ENCODE data around the gene MYH6. TPM values are rescaled to one million over a fixed set of nuclear protein-coding genes. Genes with fewer than 3 reads are reported as not detected.

The MYH6 gene
- total RNA-seq, 1 experiment from 2014 or later, result not detected

- no peak for TF ChIP-seq CTCF (conservative IDR thresholded peaks at IDR 0.05; ENCODE audit: low read depth, low read length)
- no peak for TF ChIP-seq EZH2 (IDR thresholded peaks at IDR 0.05; ENCODE audit: borderline replicate concordance, low read depth, low read length, poor library complexity, severe bottlenecking)
- no TSS peak for BruUV-seq (replicated peaks)
- no peaks in the 10 kb centered on the region for H3K36me3 ChIP-seq (ENCODE audit: insufficient read depth, low read length, poor library complexity, severe bottlenecking)
- H3K4me3 ChIP-seq (ENCODE audit: low read depth, low read length, poor library complexity, severe bottlenecking), result no peak within 1 kb of the TSS
- peak; percentile 64 for DNase-seq (ENCODE audit: low spot score)
- H3K9me3 ChIP-seq (ENCODE audit: low read depth, low read length, poor library complexity, severe bottlenecking), result no peaks in the 10 kb centered on the region
- CTCF ChIA-PET, result no interaction called here
- peaks cover 8% of the 10 kb centered on the region for H3K4me1 ChIP-seq (ENCODE audit: insufficient read depth, low read length, poor library complexity, severe bottlenecking)
- no peaks in the 10 kb centered on the region for H3K27me3 ChIP-seq (replicated peaks; ENCODE audit: insufficient read depth, low read depth, low read length, poor library complexity)
- intact Hi-C loops (cut with micrococcal nuclease; ENCODE audit: unreplicated experiment), result no loop called here
- POLR2A ChIA-PET (ENCODE audit: low non-redundant PET), result no interaction called here
- H3K27ac ChIP-seq (ENCODE audit: low read depth, low read length, poor library complexity, severe bottlenecking), result no peak within 1 kb of the TSS
Measured at GRCh38 chr14:23376482-23377197, 31.4 kb downstream of the MYH6 start, which contains the start of gene CMTM5. Gene CMTM5 (plus strand): TSS chr14:23377046. CDS start chr14:23377252, 206 bp downstream.

- intact Hi-C loops (cut with micrococcal nuclease; ENCODE audit: unreplicated experiment), result no loop called here
- no peaks in the 10 kb centered on the region for H3K9me3 ChIP-seq (ENCODE audit: low read depth, low read length, poor library complexity, severe bottlenecking)
- peaks cover 8% of the 10 kb centered on the region for H3K4me1 ChIP-seq (ENCODE audit: insufficient read depth, low read length, poor library complexity, severe bottlenecking)
- H3K27ac ChIP-seq (ENCODE audit: low read depth, low read length, poor library complexity, severe bottlenecking), result no peak overlapping the region
- H3K36me3 ChIP-seq (ENCODE audit: insufficient read depth, low read length, poor library complexity, severe bottlenecking), result no peaks in the 10 kb centered on the region
- ChIA-PET CTCF (no interaction called here), POLR2A (ENCODE audit: low non-redundant PET) (no interaction called here)
- no peak overlapping the region for H3K4me3 ChIP-seq (ENCODE audit: low read depth, low read length, poor library complexity, severe bottlenecking)
- TF ChIP-seq CTCF (conservative IDR thresholded peaks at IDR 0.05; ENCODE audit: low read depth, low read length) (no peak), EZH2 (IDR thresholded peaks at IDR 0.05; ENCODE audit: borderline replicate concordance, low read depth, low read length, poor library complexity, severe bottlenecking) (no peak)
- DNase-seq (ENCODE audit: low spot score), result no peak
- H3K27me3 ChIP-seq (replicated peaks; ENCODE audit: insufficient read depth, low read depth, low read length, poor library complexity), result no peaks in the 10 kb centered on the region
- no TSS peak for BruUV-seq (replicated peaks)
Measured at GRCh38 chr14:23375527-23376251, 32.4 kb downstream of the MYH6 start.

DNA sequence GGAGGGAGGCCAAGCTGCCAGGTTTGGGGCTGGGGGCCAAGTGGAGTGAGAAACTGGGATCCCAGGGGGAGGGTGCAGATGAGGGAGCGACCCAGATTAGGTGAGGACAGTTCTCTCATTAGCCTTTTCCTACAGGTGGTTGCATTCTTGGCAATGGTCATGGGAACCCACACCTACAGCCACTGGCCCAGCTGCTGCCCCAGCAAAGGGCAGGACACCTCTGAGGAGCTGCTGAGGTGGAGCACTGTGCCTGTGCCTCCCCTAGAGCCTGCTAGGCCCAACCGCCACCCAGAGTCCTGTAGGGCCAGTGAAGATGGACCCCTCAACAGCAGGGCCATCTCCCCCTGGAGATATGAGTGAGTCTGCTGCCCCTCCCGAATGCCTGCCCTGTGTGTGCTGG lies 35.0 kb downstream of the MYH6 start:
- CTCF ChIA-PET, result interaction anchor here (0.6 kb wide), 1 partner anchor 27 kb away, joined by 3 read pairs; no protein-coding TSS in a partner anchor
- H3K27ac ChIP-seq (ENCODE audit: low read depth, low read length, poor library complexity, severe bottlenecking), result no peak overlapping the region
- no peak for DNase-seq (ENCODE audit: low spot score)
- H3K9me3 ChIP-seq (ENCODE audit: low read depth, low read length, poor library complexity, severe bottlenecking), result no peaks in the 10 kb centered on the region
- POLR2A ChIA-PET (ENCODE audit: low non-redundant PET), result no interaction called here
- no TSS peak for BruUV-seq (replicated peaks)
- no peak overlapping the region for H3K4me3 ChIP-seq (ENCODE audit: low read depth, low read length, poor library complexity, severe bottlenecking)
- intact Hi-C loops (cut with micrococcal nuclease; ENCODE audit: unreplicated experiment), result no loop called here
- H3K36me3 ChIP-seq (ENCODE audit: insufficient read depth, low read length, poor library complexity, severe bottlenecking), result no peaks in the 10 kb centered on the region
- TF ChIP-seq EZH2 (IDR thresholded peaks at IDR 0.05; ENCODE audit: borderline replicate concordance, low read depth, low read length, poor library complexity, severe bottlenecking), result no peak
- no peak for TF ChIP-seq CTCF (conservative IDR thresholded peaks at IDR 0.05; ENCODE audit: low read depth, low read length)
- H3K4me1 ChIP-seq (ENCODE audit: insufficient read depth, low read length, poor library complexity, severe bottlenecking), result peaks cover 8% of the 10 kb centered on the region
- H3K27me3 ChIP-seq (replicated peaks; ENCODE audit: insufficient read depth, low read depth, low read length, poor library complexity), result no peaks in the 10 kb centered on the region

Data from A673 (cell line).